ENCODE measurements around the gene TATDN2.

GRCh38 chr3:10327592-10327991 lies 79.3 kb downstream of the TATDN2 start:
- TF ChIP-seq POLR2A (IDR thresholded peaks at IDR 0.05; ENCODE audit: low read length) (no peak), GATA1 (IDR thresholded peaks at IDR 0.05; ENCODE audit: low read depth, low read length) (no peak)
